Measurements from ENCODE around the gene ZMYND19. TPM values are rescaled to one million over a fixed set of nuclear protein-coding genes. Genes with fewer than 3 reads are reported as not detected.

The ZMYND19 gene
- 13.0 and 15.5 TPM in 2 replicates for total RNA-seq

DNA sequence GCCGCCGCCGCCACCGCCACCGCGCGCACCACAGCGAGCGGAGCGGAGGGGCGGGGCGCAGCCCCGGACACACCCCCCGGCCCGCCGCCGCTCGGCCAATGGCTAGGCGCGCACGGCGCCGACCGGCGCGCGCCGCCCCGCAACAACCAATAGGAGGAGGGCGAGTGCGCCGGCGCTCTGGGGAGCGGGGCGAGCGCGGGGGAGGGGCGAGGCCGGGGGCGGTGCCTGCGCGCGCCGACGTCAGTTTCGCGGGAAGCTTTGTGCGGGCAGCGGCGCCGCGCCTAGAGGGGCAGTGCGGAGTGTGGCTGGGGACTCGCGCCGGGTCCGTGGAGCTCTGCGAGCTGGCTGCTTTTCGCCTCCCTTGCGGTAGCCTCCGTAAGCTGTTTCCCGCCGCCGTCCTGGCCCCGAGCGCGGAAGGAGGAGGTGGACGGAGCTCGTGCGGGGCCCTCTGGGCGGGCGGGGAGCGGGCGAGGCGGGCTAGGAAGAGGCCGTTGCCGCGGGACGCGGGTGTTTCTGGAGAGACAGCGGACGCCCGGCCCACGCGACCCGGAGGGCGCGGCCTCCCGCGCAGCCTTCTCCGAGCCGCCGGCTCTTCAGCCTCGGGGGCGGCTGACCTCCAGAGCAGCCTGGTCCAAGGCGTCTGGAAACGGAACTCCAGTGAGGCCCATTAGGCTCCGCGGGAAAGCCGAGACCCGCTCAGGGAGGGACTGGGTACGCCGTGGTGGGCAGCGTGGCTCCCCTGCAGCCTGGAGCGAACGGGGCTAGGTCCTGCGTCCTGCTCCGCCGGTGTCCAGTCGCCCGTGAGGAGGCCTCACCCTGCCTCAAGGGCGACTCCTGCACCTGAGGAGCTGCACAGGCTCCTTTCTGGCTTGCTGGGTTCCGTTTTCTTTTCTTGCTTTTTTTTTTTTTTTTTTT is at the start of gene ZMYND19:
TSS of gene ZMYND19 (minus strand) at position 44 of the 915 bp plus-strand sequence. CDS start 249 bp downstream, outside the sequence.

DNA sequence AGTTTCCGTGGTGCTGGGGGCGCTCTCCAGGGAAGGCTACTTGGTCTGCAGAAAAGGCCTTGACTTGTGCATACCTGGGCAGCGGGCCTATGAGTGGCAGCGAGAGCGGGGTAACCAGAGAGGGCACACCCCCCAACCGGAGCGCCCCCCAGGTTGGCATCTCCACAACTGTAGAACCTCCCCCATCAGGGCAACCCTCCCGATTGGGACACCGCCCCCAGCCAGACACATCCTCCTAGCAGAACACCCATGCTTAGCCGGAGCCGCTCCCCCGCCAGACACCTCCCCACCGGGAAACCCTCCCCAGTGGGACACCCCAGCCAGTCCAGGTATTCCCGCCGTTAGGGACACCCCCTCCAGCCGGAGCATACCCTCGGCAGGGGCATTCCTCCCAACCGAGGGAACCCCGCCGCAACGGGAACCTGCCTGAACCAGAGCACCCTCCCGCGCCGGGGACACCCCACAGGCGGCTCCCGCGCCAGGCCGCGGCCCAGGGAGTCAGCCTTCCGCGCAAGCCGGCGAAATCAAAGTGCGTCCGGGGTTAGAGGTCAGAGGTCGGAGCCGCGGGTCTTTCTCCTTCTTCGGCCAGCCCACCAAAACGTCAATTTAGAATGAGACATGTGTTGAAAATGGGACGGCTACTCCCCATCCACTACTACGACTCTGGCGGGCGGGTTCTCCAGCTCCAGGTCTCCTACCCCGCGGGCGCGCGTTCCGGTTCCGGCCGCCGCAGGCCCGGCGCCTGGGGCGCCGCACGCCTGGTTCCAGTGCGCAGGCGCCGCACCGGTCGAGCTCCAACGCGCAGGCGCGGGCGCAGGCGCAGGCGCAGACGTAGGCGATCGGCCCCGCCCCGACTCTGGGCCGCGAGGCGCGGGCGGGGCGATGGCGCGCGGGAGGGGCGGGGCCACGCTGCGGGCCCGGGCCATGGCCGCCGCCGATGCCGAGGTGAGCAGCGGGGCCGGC is 28.1 kb upstream of the ZMYND19 start, which contains the start of gene EHMT1:
TSS of gene EHMT1 (plus strand) at position 901 of the 963 bp plus-strand sequence. CDS start at position 925, 24 bp downstream.

DNA sequence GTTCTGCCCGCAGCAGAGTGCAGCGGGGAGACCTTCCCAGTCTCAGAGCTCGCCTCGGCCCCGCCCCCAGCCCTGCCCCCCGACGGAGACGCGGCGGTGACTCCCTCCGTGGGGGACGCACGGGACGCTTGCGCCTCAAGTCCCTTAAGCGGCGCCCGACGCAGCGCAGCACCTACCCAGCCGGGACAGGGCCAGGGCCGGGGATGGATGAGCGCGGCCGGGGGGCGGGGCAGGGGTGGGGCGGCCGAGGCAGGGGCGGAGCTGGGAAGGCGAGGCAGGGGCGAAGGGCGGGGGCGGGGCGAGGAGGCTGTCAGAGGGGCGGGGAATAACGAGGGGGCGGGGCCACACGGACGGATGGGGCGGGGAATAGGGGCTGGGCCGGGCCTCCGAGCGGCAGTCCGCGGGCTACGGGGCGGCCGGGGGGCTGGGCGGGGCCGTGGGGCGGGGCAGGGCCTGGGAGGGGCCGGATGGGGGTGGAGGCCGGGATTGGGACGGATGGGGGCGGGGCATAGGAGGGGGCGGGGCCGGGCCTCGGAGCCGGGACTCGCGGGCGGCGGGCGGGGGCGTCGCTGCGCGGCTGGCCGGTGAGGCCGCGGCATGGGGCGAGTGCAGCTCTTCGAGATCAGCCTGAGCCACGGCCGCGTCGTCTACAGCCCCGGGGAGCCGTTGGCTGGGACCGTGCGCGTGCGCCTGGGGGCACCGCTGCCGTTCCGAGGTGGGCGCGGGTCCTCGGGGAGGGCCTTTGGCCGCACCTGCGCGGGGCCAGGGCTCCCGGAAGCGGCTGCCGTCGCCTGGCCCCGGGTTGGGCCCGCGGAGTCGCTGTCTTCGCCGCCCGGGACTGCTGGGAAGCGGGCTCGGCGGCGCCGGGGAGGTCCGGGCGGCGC is 15.1 kb upstream of the ZMYND19 start, which contains the start of gene ARRDC1:
TSS of gene ARRDC1 (plus strand) at position 566 of the 884 bp plus-strand sequence. CDS start at position 598, 32 bp downstream.

DNA sequence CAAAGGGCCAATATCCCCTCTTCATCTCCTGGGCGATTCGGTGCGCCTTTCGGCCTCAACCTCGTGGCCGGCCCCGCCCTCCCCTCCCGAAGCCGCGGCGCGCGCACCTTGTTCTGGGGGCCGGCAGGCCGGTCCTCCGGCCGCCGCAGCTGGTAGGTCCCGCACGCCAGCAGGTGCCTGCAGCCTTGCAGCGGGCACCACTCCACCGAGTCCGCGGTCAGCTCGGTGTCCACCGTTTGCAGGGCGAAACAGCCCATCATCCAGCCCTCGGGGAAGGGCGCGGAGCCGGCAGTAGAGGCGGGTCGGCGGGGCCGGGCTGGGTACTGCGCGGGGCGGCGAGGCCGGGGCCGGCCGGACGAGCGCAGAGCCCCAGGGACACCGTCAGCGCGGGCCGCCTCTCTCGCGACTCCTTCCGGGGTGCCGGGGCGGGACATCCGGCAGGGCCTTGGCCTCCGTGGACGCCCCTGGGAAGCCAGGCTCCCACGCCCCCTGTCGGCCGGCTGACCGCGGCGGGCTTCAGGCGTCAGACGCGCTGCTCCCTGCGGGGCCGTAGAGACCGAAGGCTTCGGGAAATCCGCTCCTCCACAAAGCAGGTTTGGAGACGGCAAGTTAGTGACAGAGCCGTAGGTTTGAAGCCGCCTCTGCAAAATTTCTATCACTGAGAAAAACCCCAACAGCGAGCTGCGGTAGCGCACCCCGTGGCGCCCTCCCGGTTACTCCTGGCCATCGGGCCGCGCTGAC is 11.6 kb downstream of the ZMYND19 start, which contains the start of gene DPH7:
TSS of gene DPH7 (minus strand) at position 408 of the 741 bp plus-strand sequence. CDS start at position 260, 148 bp downstream.

DNA sequence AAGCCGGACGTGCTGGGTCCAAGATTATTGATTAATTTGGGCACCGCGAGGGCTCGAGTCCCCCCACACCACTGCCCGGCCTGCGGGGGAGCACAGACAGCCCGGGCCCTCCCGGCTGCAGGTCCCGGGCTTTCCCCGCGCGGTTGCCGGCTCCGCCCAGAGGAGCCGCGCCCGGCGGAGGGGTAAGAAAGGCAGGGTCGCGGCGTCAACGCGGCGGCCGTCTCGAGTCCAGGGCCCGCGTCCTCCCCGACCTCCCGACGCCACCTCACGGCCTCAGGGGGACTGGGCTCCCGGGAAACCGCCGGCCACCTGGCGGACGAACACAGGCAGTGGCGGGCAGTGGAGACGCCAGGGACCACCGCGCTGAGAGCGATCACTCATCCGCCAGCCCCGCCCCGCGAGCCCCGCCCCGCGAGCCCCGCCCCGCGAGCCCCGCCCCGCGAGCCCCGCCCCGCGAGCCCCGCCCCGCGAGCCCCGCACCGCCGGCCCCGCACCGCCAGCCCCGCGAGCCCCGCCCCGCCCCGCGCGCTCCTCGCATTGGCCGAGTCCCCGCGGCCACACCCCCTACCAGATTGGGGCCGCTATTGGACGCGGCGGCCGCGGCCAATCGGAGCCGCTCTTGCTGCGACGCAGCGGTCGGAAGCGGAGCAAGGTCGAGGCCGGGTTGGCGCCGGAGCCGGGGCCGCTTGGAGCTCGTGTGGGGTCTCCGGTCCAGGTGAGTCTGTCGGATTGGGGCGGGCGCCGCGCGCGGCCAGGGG is 38.9 kb downstream of the ZMYND19 start, which contains the start of gene MRPL41:
TSS of gene MRPL41 (plus strand) at position 616 of the 758 bp plus-strand sequence. CDS start 203 bp downstream, outside the sequence.

DNA sequence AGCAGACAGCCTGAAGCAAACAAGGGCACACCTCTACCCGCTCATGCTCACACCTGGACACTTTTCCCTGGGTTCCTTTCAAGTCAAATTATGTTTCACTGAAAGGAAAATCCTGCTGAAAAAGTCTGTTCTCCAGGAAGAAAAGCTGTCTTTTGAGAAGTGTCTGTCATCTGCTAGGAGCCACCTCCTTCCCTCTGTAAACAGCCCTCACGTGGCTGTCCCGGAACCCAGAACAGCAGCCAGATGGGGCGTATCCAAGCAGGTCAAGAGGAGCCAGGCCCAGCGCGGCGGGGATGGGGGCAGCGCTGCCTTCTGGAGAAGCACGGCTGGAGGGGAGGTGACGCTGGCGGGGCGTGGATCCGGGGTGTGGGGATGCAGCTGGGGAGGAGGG is 40.1 kb downstream of the ZMYND19 start, which contains the start of gene PNPLA7:
TSS of gene PNPLA7 (minus strand) at position 172 of the 391 bp plus-strand sequence. CDS start 205 bp downstream, outside the sequence.

Other genes starting within 250 kb of the ZMYND19 start
- gene EXD3, start 167.3 kb downstream of the ZMYND19 start, total RNA-seq: 5.3 and 9.4 TPM in 2 replicates
- gene NOXA1, start 167.1 kb downstream of the ZMYND19 start, total RNA-seq: 0.12 TPM in 1 of 2 replicates, not detected in the other
- gene ENTPD8, start 149.2 kb downstream of the ZMYND19 start, total RNA-seq: not detected in 2 replicates
- gene NSMF, start 131.2 kb downstream of the ZMYND19 start, total RNA-seq: 50.7 and 74.4 TPM in 2 replicates
- 1.9 and 3.3 TPM in 2 replicates for gene PNPLA7, start 40.1 kb downstream of the ZMYND19 start, total RNA-seq
- gene MRPL41, start 38.6 kb downstream of the ZMYND19 start, total RNA-seq: 54.0 and 55.8 TPM in 2 replicates
- gene DPH7, start 11.6 kb downstream of the ZMYND19 start, total RNA-seq: 11.9 TPM in 2 replicates
- 8.1 and 18.4 TPM in 2 replicates for gene ARRDC1, start 15.2 kb upstream of the ZMYND19 start, total RNA-seq
- gene EHMT1, start 28.5 kb upstream of the ZMYND19 start, total RNA-seq: 29.5 and 33.9 TPM in 2 replicates